GM12878 (cell line): Measurements from ENCODE around the gene TMEM198.

Experiments
- CTCF ChIP-seq, 3 experiments: IDR thresholded peaks in 2 of 3; conservative IDR thresholded peaks in 1 of 3; 2 replicates each; pipeline ENCODE4 v1.5.1; 2011; ENCODE audit warnings: low read depth in 3 of 3, low read length in 3 of 3, mild to moderate bottlenecking in 3 of 3, control low read depth in 2 of 3, moderate library complexity in 2 of 3, inconsistent platforms in 1 of 3, mixed read lengths in 1 of 3; ENCODE audit not compliant: control insufficient read depth in 2 of 3, insufficient read depth in 1 of 3; ENCODE audit errors: extremely low read depth in 1 of 3
- POLR2A ChIP-seq: IDR thresholded peaks from 2 replicates; pipeline ENCODE4 v1.6.1; 2011; ENCODE audit warnings: low read depth, mild to moderate bottlenecking, low read length

GRCh38 chr2:219520079-219520478 is 23.7 kb upstream of the TMEM198 start:
- no peak for TF ChIP-seq CTCF (IDR thresholded peaks at IDR 0.05 in 2 of 3, conservative IDR thresholded peaks at IDR 0.05 in 1 of 3; ENCODE audit: control insufficient read depth in 2 of 3, extremely low read depth in 1 of 3, insufficient read depth in 1 of 3, low read depth in 3 of 3, low read length in 3 of 3)
- no peak for TF ChIP-seq POLR2A
